ENCODE results near the gene AGPS. TPM values are rescaled to one million over a fixed set of nuclear protein-coding genes. Genes with fewer than 3 reads are reported as not detected.

AGPS gene
- total and polyA plus RNA-seq, 2 donors (not counting 1 experiment from before 2014, with no cell fraction given) = 15.9 to 18.0 TPM

- Histone ChIP-seq H3K9ac (ENCODE audit: insufficient read depth, low read length) (no peak overlapping the region), H3K9me3 (ENCODE audit: control insufficient read depth, insufficient read depth, low read depth, low read length) (no peaks in the 10 kb centered on the region), H3K4me2 (ENCODE audit: extremely low read depth, insufficient read depth, low read length) (no peak overlapping the region), H3K4me3 (replicated peaks in 1 of 4; ENCODE audit: control extremely low read depth in 1 of 4, insufficient read depth in 1 of 4, low read depth in 3 of 4, low read length in 4 of 4) (no peak overlapping the region), H2AFZ (ENCODE audit: low read length) (no peak overlapping the region), H3K79me2 (ENCODE audit: control insufficient read depth, insufficient read depth, low read length) (no peaks in the 10 kb centered on the region), H3K36me3 (ENCODE audit: control insufficient read depth, insufficient read depth, low read length) (no peaks in the 10 kb centered on the region), H3K27me3 (ENCODE audit: control insufficient read depth, insufficient read depth, low read length) (no peaks in the 10 kb centered on the region), H3K4me1 (ENCODE audit: control insufficient read depth, extremely low read depth, insufficient read depth, low read length) (no peaks in the 10 kb centered on the region), H4K20me1 (ENCODE audit: control insufficient read depth, extremely low read depth, insufficient read depth, low read length) (no peaks in the 10 kb centered on the region), H3K27ac (ENCODE audit: insufficient read depth, low read length) (no peak overlapping the region)
- DNase-seq (ENCODE audit: low read depth in 2 of 2) = peak in 1 of 2 donors; percentile 81
- TF ChIP-seq CTCF (conservative IDR thresholded peaks at IDR 0.05 in 1 of 2, IDR thresholded peaks at IDR 0.05 in 1 of 2; ENCODE audit: low read depth in 1 of 2, low read length in 2 of 2) = no peak
- TF ChIP-seq EZH2 (IDR thresholded peaks at IDR 0.05; ENCODE audit: low read length, missing control alignments) = no peak
These were observed 36.7 kb upstream of the AGPS start for GRCh38 chr2:177355874-177356273.

- no peaks in the 10 kb centered on the region for H4K20me1 ChIP-seq (ENCODE audit: control insufficient read depth, extremely low read depth, insufficient read depth, low read length)
- H3K27me3 ChIP-seq (ENCODE audit: control insufficient read depth, insufficient read depth, low read length) = no peaks in the 10 kb centered on the region
- H3K36me3 ChIP-seq (ENCODE audit: control insufficient read depth, insufficient read depth, low read length) = no peaks in the 10 kb centered on the region
- no peak overlapping the region for H3K4me3 ChIP-seq (replicated peaks in 1 of 4; ENCODE audit: control extremely low read depth in 1 of 4, insufficient read depth in 1 of 4, low read depth in 3 of 4, low read length in 4 of 4)
- no peaks in the 10 kb centered on the region for H3K4me1 ChIP-seq (ENCODE audit: control insufficient read depth, extremely low read depth, insufficient read depth, low read length)
- DNase-seq (ENCODE audit: low read depth in 2 of 2) = no peak
- H2AFZ ChIP-seq (ENCODE audit: low read length) = no peak overlapping the region
- no peak overlapping the region for H3K27ac ChIP-seq (ENCODE audit: insufficient read depth, low read length)
- no peaks in the 10 kb centered on the region for H3K79me2 ChIP-seq (ENCODE audit: control insufficient read depth, insufficient read depth, low read length)
- no peaks in the 10 kb centered on the region for H3K9me3 ChIP-seq (ENCODE audit: control insufficient read depth, insufficient read depth, low read depth, low read length)
- H3K9ac ChIP-seq (ENCODE audit: insufficient read depth, low read length) = no peak overlapping the region
- TF ChIP-seq CTCF (conservative IDR thresholded peaks at IDR 0.05 in 1 of 2, IDR thresholded peaks at IDR 0.05 in 1 of 2; ENCODE audit: low read depth in 1 of 2, low read length in 2 of 2) (no peak), EZH2 (IDR thresholded peaks at IDR 0.05; ENCODE audit: low read length, missing control alignments) (no peak)
- H3K4me2 ChIP-seq (ENCODE audit: extremely low read depth, insufficient read depth, low read length) = no peak overlapping the region
These were observed 32.6 kb upstream of the AGPS start for GRCh38 chr2:177359836-177360595.

- H3K4me3 ChIP-seq (replicated peaks in 1 of 4; ENCODE audit: control extremely low read depth in 1 of 4, insufficient read depth in 1 of 4, low read depth in 3 of 4, low read length in 4 of 4) = no peak overlapping the region
- no peak overlapping the region for H3K9ac ChIP-seq (ENCODE audit: insufficient read depth, low read length)
- H3K4me2 ChIP-seq (ENCODE audit: extremely low read depth, insufficient read depth, low read length) = no peak overlapping the region
- H3K36me3 ChIP-seq (ENCODE audit: control insufficient read depth, insufficient read depth, low read length) = no peaks in the 10 kb centered on the region
- no peaks in the 10 kb centered on the region for H3K9me3 ChIP-seq (ENCODE audit: control insufficient read depth, insufficient read depth, low read depth, low read length)
- H3K27ac ChIP-seq (ENCODE audit: insufficient read depth, low read length) = no peak overlapping the region
- no peak for DNase-seq (ENCODE audit: low read depth in 2 of 2)
- H3K27me3 ChIP-seq (ENCODE audit: control insufficient read depth, insufficient read depth, low read length) = no peaks in the 10 kb centered on the region
- no peaks in the 10 kb centered on the region for H3K79me2 ChIP-seq (ENCODE audit: control insufficient read depth, insufficient read depth, low read length)
- H3K4me1 ChIP-seq (ENCODE audit: control insufficient read depth, extremely low read depth, insufficient read depth, low read length) = no peaks in the 10 kb centered on the region
- no peak for TF ChIP-seq EZH2 (IDR thresholded peaks at IDR 0.05; ENCODE audit: low read length, missing control alignments)
- TF ChIP-seq CTCF (conservative IDR thresholded peaks at IDR 0.05 in 1 of 2, IDR thresholded peaks at IDR 0.05 in 1 of 2; ENCODE audit: low read depth in 1 of 2, low read length in 2 of 2) = no peak
- H4K20me1 ChIP-seq (ENCODE audit: control insufficient read depth, extremely low read depth, insufficient read depth, low read length) = no peaks in the 10 kb centered on the region
- no peak overlapping the region for H2AFZ ChIP-seq (ENCODE audit: low read length)
These were observed 30.1 kb upstream of the AGPS start for GRCh38 chr2:177362499-177362898.
